Esophagus muscularis mucosa (tissue), 4 donors: ENCODE data around the gene NGFR. TPM values are rescaled to one million over a fixed set of nuclear protein-coding genes. Genes with fewer than 3 reads are reported as not detected.

ENCODE experiments used
- DNase-seq: peaks from one replicate; pipeline ENCODE4 v3.0.0-alpha.2; 2017; ENCODE audit errors: extremely low spot score
- H3K27ac ChIP-seq, 4 donors: fragments of 200-600 bp; sonication (generic); replicated peaks in 1 of 4; 1 replicate in 3 of 4; 2 replicates in 1 of 4; pipeline ENCODE4 v1.5.1; 2016 to 2019; ENCODE audit warnings: mild to moderate bottlenecking in 1 of 4
- H3K27me3 ChIP-seq, 4 donors: fragments of 200-600 bp; sonication (generic); one replicate each; pipeline versions ENCODE4 v1.5.1 to v1.6.0; 2016 to 2019
- H3K36me3 ChIP-seq, 4 donors: fragments of 200-600 bp; sonication (generic); one replicate each; pipeline ENCODE4 v1.5.1; 2016 to 2019
- H3K4me1 ChIP-seq, 4 donors: fragments of 200-600 bp; sonication (generic); one replicate each; pipeline ENCODE4 v1.5.1; 2016 to 2019
- H3K4me3 ChIP-seq, 4 donors: fragments of 200-600 bp; sonication (generic); 1 replicate in 2 of 4; 2 replicates in 2 of 4; pipeline ENCODE4 v1.5.1; 2016 to 2019; ENCODE audit warnings: mild to moderate bottlenecking in 4 of 4, moderate library complexity in 1 of 4
- H3K9me3 ChIP-seq, 4 donors: fragments of 200-600 bp; sonication (generic); 1 replicate in 3 of 4; 2 replicates in 1 of 4; pipeline ENCODE4 v1.5.1; 2016 to 2019
- EP300 ChIP-seq: sonication (generic); formaldehyde crosslinking; IDR thresholded peaks from one replicate; pipeline ENCODE4 v1.6.1; 2017; ENCODE audit warnings: antibody characterized with exemption
- POLR2A ChIP-seq: fragments of 450-650 bp; IDR thresholded peaks from one replicate; pipeline ENCODE4 v1.6.1; 2017; ENCODE audit warnings: antibody characterized with exemption, moderate library complexity, mild to moderate bottlenecking, low read depth
- POLR2AphosphoS5 ChIP-seq, 2 donors: sonication (generic); formaldehyde crosslinking; IDR thresholded peaks; one replicate each; pipeline ENCODE4 v1.6.1; 2017; ENCODE audit warnings: antibody characterized with exemption in 2 of 2
- WGBS: methylation state at CpG from one replicate; pipeline ENCODE4 v1.1.5; 2018; 5-methylcytosine and 5-hydroxymethylcytosine counted together
- intact Hi-C: fragments of 100-400 bp; cut with DNase I; formaldehyde crosslinking; loops from one replicate; pipeline ENCODE4 v1.15.1; 2023
- total RNA-seq, 4 donors: library from RNA; depleted of rRNA; stranded (reverse); fragments of >200 nt; gene quantifications; one replicate each; pipeline versions ENCODE4 v1.1.0 to v1.2.1, GENCODE V29; 2016
- TF ChIP-seq, protein P1 (sequence below), 3 experiments: fragments of 200-600 bp in 2 of 3; fragments of 450-650 bp in 1 of 3; sonication (generic) in 2 of 3; IDR thresholded peaks; one replicate each; pipeline ENCODE4 v1.5.1; 2017 to 2019; ENCODE audit warnings: antibody characterized with exemption in 3 of 3, mild to moderate bottlenecking in 2 of 3, moderate library complexity in 1 of 3

The NGFR gene
- total RNA-seq, 4 donors from 2014 or later: 12.9 to 31.6 (median 22.6) TPM

GRCh38 chr17:49467175-49467574, 27.9 kb upstream of the NGFR start:
- DNase-seq: no peak
- H3K4me3 ChIP-seq: no peak overlapping the region
- peaks cover 15 to 26% (median 24%) of the 10 kb centered on the region in 4 donors for H3K4me1 ChIP-seq
- H3K9me3 ChIP-seq: peaks cover 0 to 13% (median 7%) of the 10 kb centered on the region in 4 donors
- 90% methylated on average over 1 of the region's 1 CpG for WGBS
- H3K36me3 ChIP-seq: no peaks in the 10 kb centered on the region
- H3K27me3 ChIP-seq: peaks cover 0 to 73% (median 14%) of the 10 kb centered on the region in 4 donors
- TF ChIP-seq EP300 (no peak), POLR2A (no peak), POLR2AphosphoS5 (IDR thresholded peaks at IDR 0.05) (no peak)
- TF ChIP-seq, protein P1, sequence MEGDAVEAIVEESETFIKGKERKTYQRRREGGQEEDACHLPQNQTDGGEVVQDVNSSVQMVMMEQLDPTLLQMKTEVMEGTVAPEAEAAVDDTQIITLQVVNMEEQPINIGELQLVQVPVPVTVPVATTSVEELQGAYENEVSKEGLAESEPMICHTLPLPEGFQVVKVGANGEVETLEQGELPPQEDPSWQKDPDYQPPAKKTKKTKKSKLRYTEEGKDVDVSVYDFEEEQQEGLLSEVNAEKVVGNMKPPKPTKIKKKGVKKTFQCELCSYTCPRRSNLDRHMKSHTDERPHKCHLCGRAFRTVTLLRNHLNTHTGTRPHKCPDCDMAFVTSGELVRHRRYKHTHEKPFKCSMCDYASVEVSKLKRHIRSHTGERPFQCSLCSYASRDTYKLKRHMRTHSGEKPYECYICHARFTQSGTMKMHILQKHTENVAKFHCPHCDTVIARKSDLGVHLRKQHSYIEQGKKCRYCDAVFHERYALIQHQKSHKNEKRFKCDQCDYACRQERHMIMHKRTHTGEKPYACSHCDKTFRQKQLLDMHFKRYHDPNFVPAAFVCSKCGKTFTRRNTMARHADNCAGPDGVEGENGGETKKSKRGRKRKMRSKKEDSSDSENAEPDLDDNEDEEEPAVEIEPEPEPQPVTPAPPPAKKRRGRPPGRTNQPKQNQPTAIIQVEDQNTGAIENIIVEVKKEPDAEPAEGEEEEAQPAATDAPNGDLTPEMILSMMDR (IDR thresholded peaks at IDR 0.05): no peak
- intact Hi-C loops: no loop called here
- H3K27ac ChIP-seq: no peak overlapping the region

DNA sequence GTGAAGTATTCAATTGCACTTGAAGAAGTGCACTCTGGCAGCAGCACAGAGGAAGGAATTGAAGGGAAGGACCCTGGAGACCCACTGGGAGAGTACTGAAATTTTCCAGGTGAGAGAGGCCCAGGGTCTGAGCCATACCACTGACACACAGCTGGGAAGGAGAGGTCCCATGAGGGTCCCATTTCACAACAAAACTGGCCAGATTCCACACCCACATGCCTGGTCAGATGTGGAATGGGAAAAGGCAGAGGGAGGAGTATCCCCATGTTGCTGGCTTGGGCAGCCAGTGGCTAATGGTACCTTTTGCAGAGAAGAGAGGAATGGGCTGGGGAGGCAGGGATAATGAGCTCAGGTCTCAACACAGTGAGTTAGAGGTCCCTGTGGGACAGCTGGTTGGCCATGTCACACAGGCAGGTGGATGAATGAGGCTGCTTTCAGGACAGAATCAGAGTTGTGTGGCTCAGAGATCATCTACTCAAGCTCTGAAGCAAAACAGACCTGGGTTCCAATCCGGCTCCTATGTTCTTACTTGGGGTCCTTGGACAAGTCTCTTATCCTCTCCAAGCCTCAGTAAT, 26.2 kb upstream of the NGFR start:
- TF ChIP-seq, protein P1 (IDR thresholded peaks at IDR 0.05): no peak
- TF ChIP-seq EP300 (no peak), POLR2AphosphoS5 (IDR thresholded peaks at IDR 0.05) (no peak), POLR2A (no peak)
- 90% methylated on average over 1 of the region's 1 CpG for WGBS
- intact Hi-C loops: no loop called here
- H3K27me3 ChIP-seq: peaks cover 0 to 80% (median 16%) of the 10 kb centered on the region in 4 donors
- peaks cover 0 to 7% (median 5%) of the 10 kb centered on the region in 4 donors for H3K9me3 ChIP-seq
- H3K4me1 ChIP-seq: peaks cover 15 to 26% (median 24%) of the 10 kb centered on the region in 4 donors
- H3K4me3 ChIP-seq: no peak overlapping the region
- no peak overlapping the region for H3K27ac ChIP-seq
- DNase-seq: no peak
- H3K36me3 ChIP-seq: no peaks in the 10 kb centered on the region

DNA sequence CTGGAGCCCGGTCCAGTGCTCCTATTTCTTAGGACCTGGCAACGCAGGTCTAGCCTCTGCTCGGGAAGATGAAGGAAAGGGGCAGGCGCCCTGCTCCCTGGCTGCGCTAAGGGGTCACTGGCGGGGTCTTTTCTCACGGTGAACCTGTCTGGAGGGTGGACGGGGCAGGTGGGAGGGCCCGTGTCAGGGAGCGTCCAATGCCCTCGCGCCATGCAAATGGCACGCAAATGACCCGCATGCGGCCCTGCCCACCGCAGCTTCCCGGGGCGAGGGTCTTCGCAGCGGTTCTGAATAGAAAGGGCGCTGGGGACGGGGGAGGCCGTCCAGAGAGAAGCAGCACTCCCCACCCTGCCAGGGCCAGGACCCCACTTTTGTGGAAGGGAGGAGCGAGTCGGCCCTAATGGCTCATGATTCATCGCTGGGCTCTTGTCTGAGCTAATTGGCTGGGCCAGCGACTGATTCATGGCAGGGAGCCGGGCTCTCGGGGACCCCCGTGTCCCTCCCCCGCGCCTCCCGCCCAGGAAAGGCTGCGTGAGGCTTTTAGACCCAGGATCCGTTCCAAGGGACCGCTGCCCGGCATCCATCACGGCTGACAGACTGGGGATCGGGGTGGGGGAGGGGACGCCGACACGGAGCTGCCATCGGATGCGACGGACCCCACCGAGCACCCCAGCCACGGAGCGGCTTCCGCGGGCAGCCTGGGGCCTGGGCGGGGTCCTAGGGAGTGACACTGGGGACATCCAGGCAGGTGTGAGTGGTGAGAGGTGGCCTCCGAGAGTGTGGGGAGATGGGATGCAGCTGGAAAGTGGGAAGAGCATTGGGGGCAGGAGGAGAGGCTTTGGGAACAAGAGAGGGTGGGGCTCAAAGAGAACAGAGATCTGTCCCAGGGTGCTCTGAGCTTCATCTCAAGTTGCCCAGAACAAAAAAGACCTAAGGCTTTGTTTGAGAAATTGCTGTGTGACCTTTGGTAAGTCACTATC, 25.0 kb upstream of the NGFR start:
- TF ChIP-seq, protein P1 (IDR thresholded peaks at IDR 0.05): no peak
- no peak for DNase-seq
- Histone ChIP-seq H3K4me1 (peaks cover 15 to 26% (median 24%) of the 10 kb centered on the region in 4 donors), H3K36me3 (no peaks in the 10 kb centered on the region), H3K4me3 (peak overlapping the region; percentile 30 to 42 (median 34)), H3K27ac (peak overlapping the region in 2 of 4 donors; percentile 10 to 30), H3K27me3 (peaks cover 0 to 93% (median 16%) of the 10 kb centered on the region in 4 donors), H3K9me3 (no peaks in the 10 kb centered on the region)
- 22% methylated on average over 14 of the region's 52 CpGs for WGBS
- intact Hi-C loops: no loop called here

- WGBS: 41% methylated on average over 10 of the region's 13 CpGs
- Histone ChIP-seq H3K4me3 (no peak overlapping the region), H3K27me3 (peaks cover 0 to 95% (median 16%) of the 10 kb centered on the region in 4 donors), H3K36me3 (no peaks in the 10 kb centered on the region), H3K27ac (no peak overlapping the region), H3K9me3 (no peaks in the 10 kb centered on the region), H3K4me1 (peaks cover 15 to 26% (median 24%) of the 10 kb centered on the region in 4 donors)
- DNase-seq: no peak
- intact Hi-C loops: no loop called here
- TF ChIP-seq POLR2A: no peak
- TF ChIP-seq POLR2AphosphoS5 (IDR thresholded peaks at IDR 0.05): no peak
- TF ChIP-seq, protein P1 (IDR thresholded peaks at IDR 0.05): no peak
- no peak for TF ChIP-seq EP300
These were observed 23.9 kb upstream of the NGFR start for GRCh38 chr17:49471089-49471683.
